Measurements from ENCODE around the gene CALR. TPM values are rescaled to one million over a fixed set of nuclear protein-coding genes. Genes with fewer than 3 reads are reported as not detected.

The CALR gene
- total and polyA plus RNA-seq, 9 of the 15 experiments (the other 6 are each of a cell fraction or from before 2014, with no cell fraction given), result 126 to 811 (median 642) TPM

- TF ChIP-seq RB1 (IDR thresholded peaks at IDR 0.05; ENCODE audit: low read depth) (peak; percentile 85), IFI16 (CRISPR knock-in tag; IDR thresholded peaks at IDR 0.05) (no peak), ZBTB11 (CRISPR knock-in tag; IDR thresholded peaks at IDR 0.05) (peak in 1 of 3 experiments; percentile 55; a peak in 1 of 6 replicates), EP400 (IDR thresholded peaks at IDR 0.05) (no peak; the same call in 1 of the 2 replicates), SAP30 (IDR thresholded peaks at IDR 0.05; ENCODE audit: borderline replicate concordance, insufficient read depth, low read depth, low read length, poor library complexity, severe bottlenecking) (peak; percentile 95), SMARCE1 (IDR thresholded peaks at IDR 0.05) (no peak), POLR2G (IDR thresholded peaks at IDR 0.05; ENCODE audit: low read depth, low read length) (peak; percentile 99), ZNF511 (CRISPR knock-in tag; IDR thresholded peaks at IDR 0.05) (peak; percentile 62), CREB3L1 (IDR thresholded peaks at IDR 0.05; ENCODE audit: borderline replicate concordance, low read depth) (peak; percentile 48; the same call in 1 of the 2 replicates), C11orf30 (IDR thresholded peaks at IDR 0.05; ENCODE audit: low read depth) (peak; percentile 68), ZNF445 (CRISPR knock-in tag; IDR thresholded peaks at IDR 0.05; ENCODE audit: low read depth) (no peak), ZNF175 (CRISPR knock-in tag; IDR thresholded peaks at IDR 0.05; ENCODE audit: low read depth) (no peak), TCF3 (CRISPR knock-in tag; IDR thresholded peaks at IDR 0.05) (peak; percentile 10; the same call in 1 of the 2 replicates), EGR1 (conservative IDR thresholded peaks at IDR 0.05) (peak; percentile 19; the same call in 1 of the 2 replicates), CHD4 (IDR thresholded peaks at IDR 0.05; ENCODE audit: insufficient read depth, insufficient replicate concordance, low read depth, low read length, poor library complexity, severe bottlenecking) (no peak), KAT7 (CRISPR knock-in tag; IDR thresholded peaks at IDR 0.05; ENCODE audit: borderline replicate concordance) (peak; percentile 87), ZNF639 (CRISPR knock-in tag; conservative IDR thresholded peaks at IDR 0.05 in 1 of 2, IDR thresholded peaks at IDR 0.05 in 1 of 2) (peak in 1 of 2 experiments; percentile 91; a peak in 2 of 4 replicates)
These were observed 18.3 kb downstream of the CALR start, which contains the start of gene GADD45GIP1 (continued) for GRCh38 chr19:12956446-12957388.
